IPS-NIHi7 (cell line): Measurements from ENCODE around the gene TRPM3.
"Not testable (repeated sequence)": the region's sequence is repeated elsewhere in the genome, so short reads cannot be mapped to it uniquely, and the experiment has no call there.

Experiments
- DNase-seq: peaks from one replicate; pipeline ENCODE4 v3.0.0; 2012; ENCODE audit warnings: mixed read lengths; ENCODE audit errors: extremely low spot score

TRPM3 gene

GRCh38 chr9:70765946-70766345, 355.5 kb downstream of the TRPM3 start:
- DNase-seq: no peak

GRCh38 chr9:70761139-70761670, 360.2 kb downstream of the TRPM3 start:
- no peak for DNase-seq

GRCh38 chr9:70760228-70760627, 361.2 kb downstream of the TRPM3 start:
- no peak for DNase-seq

- no peak for DNase-seq
Measured at GRCh38 chr9:70753311-70753710, 368.1 kb downstream of the TRPM3 start.

GRCh38 chr9:70749066-70749465, 372.4 kb downstream of the TRPM3 start:
- DNase-seq: no peak

- no peak for DNase-seq
Measured at GRCh38 chr9:70747261-70747718, 374.1 kb downstream of the TRPM3 start.

GRCh38 chr9:70746760-70747159, 374.7 kb downstream of the TRPM3 start:
- no peak for DNase-seq

- DNase-seq: no peak
Measured at GRCh38 chr9:70746316-70746715, 375.1 kb downstream of the TRPM3 start.

- DNase-seq: not testable (repeated sequence)
Measured at GRCh38 chr9:70724794-70725193, 396.6 kb downstream of the TRPM3 start.

- not testable (repeated sequence) for DNase-seq
Measured at GRCh38 chr9:70724025-70724424, 397.4 kb downstream of the TRPM3 start.

- not testable (repeated sequence) for DNase-seq
Measured at GRCh38 chr9:70706797-70707196, 414.6 kb downstream of the TRPM3 start.

- no peak for DNase-seq
Measured at GRCh38 chr9:70701163-70701562, 420.3 kb downstream of the TRPM3 start.

- no peak for DNase-seq
Measured at GRCh38 chr9:70696694-70697335, 424.6 kb downstream of the TRPM3 start.

- DNase-seq: no peak
Measured at GRCh38 chr9:70694758-70695157, 426.7 kb downstream of the TRPM3 start.

- no peak for DNase-seq
Measured at GRCh38 chr9:70693186-70693585, 428.2 kb downstream of the TRPM3 start.

GRCh38 chr9:70692431-70692830, 429.0 kb downstream of the TRPM3 start:
- no peak for DNase-seq

GRCh38 chr9:70688704-70689103, 432.7 kb downstream of the TRPM3 start:
- DNase-seq: no peak

GRCh38 chr9:70683841-70684240, 437.6 kb downstream of the TRPM3 start:
- no peak for DNase-seq

GRCh38 chr9:70682298-70682697, 439.1 kb downstream of the TRPM3 start:
- DNase-seq: no peak

- no peak for DNase-seq
Measured at GRCh38 chr9:70679845-70680244, 441.6 kb downstream of the TRPM3 start.

- DNase-seq: no peak
Measured at GRCh38 chr9:70678153-70678552, 443.3 kb downstream of the TRPM3 start.

- DNase-seq: no peak
Measured at GRCh38 chr9:70677055-70677735, 444.2 kb downstream of the TRPM3 start.

- no peak for DNase-seq
Measured at GRCh38 chr9:70675868-70676370, 445.5 kb downstream of the TRPM3 start.
